ENCODE results near the gene VGLL4.

Gene VGLL4

GRCh38 chr3:11508346-11509172 is 135.2 kb downstream of the VGLL4 start:
- DNase-seq (ENCODE audit: low spot score) = no peak
- no peak for FAIRE-seq

DNA sequence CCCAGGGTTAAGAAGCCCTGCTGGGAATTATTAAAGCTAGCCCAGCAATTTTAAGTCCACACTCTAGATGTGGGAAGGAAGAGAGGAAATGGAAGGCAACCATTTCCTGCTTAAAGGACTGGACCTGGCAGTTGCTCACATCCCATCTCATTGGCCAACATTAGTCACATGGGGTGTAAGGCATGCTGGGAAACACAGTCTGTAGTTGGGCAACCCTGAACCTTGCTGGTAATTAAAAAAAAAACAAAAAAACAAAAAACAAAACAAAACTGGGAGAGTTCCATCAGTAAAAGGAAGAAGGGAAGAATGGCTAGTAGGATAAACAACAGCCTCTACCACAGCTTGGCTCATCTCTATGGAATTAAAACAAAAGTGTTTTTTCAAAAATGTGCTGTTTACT is 136.0 kb downstream of the VGLL4 start:
- no peak for DNase-seq (ENCODE audit: low spot score)
- FAIRE-seq = no peak
